Endothelial cell of hepatic sinusoid (primary cell): ENCODE measurements around the gene SOCS6.
"Not testable (repeated sequence)": the region's sequence is repeated elsewhere in the genome, so short reads cannot be mapped to it uniquely, and the experiment has no call there.

Experiments
- in situ Hi-C: cut with HindIII; loops from 2 replicates; pipeline ENCODE4 v1.10.0; 2017; ENCODE audit warnings: low sequenced_read_pairs

The SOCS6 gene

DNA sequence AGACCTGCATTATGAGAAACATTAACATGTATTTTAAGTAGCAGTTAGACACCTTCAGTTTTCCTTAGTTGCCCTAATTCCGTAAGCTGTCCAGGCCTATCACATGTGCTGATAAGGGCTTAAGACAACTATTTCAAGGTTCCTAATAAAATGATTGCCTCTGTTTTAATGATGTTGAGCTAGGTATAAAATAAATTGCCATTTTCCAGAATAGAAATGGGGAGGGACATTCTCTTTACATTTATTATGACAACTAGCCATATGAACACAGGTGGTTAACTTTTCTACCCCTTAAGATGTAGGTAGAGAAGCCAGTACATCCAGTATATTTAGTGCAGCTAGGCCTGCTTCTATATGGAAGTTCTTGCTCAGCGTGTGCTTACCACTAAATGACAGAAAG lies 65.9 kb downstream of the SOCS6 start:
- in situ Hi-C loops, result loop anchor here (5.0 kb wide), 1 partner anchor 47 kb away; no protein-coding TSS in a partner anchor

- in situ Hi-C loops, result loop anchor here (5.0 kb wide), 1 partner anchor 49 kb away; no protein-coding TSS in a partner anchor
Observed at GRCh38 chr18:70355620-70356385, 67.0 kb downstream of the SOCS6 start.

DNA sequence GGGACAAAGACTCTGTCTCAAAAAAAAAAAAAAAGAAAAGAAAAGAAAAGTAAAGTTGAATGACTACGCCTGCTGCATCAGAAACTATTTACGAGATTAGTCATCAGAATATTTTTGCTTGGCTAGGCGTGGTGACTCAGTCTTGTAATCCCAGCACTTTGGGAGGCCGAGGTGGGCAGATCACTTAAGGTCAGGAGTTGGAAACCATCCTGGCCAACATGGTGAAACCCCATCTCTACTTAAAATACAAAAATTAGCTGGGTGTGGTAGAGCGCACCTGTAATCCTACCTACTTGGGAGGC lies 69.2 kb downstream of the SOCS6 start:
- in situ Hi-C loops, result loop anchor here (5.0 kb wide), 1 partner anchor 51 kb away; no protein-coding TSS in a partner anchor

DNA sequence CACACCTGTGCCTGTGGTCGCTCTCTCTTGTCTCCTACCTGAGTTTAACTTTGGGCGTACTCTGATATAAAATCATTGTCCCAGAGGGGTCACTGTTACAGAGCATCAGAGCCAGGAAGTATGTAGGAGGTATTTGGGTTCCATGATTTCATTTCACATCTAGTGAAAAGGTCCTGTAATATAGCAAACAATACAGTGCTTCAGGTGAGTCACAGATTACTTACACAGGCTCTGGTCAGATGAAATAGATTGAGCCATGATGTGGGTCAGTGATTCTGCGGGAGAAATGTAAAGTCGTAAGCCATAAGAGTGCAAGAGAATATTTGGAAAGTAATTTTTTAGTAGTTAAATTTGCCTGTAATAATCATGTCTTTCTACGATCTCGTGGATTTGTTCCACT lies 70.2 kb downstream of the SOCS6 start:
- in situ Hi-C loops, result loop anchor here (5.0 kb wide), 1 partner anchor 52 kb away; no protein-coding TSS in a partner anchor

DNA sequence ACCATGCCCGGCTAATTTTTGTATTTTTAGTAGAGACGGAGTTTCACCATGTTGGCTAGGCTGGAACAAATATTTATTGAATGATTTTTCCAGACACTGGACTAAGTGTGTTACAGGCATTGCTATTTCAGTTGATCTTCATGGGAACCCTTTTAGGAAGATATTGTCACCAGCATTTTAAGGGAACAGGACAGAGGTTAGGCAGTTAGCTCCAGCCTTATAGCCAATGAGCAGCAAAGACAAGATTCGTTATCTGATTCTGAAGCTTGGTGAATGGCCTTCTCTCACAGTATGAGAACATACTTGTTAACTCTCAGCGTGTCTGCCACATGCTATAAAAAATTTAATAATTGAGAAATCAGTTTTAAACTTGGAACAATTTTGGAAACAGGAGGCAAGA lies 73.4 kb downstream of the SOCS6 start:
- in situ Hi-C loops, result no loop called here

DNA sequence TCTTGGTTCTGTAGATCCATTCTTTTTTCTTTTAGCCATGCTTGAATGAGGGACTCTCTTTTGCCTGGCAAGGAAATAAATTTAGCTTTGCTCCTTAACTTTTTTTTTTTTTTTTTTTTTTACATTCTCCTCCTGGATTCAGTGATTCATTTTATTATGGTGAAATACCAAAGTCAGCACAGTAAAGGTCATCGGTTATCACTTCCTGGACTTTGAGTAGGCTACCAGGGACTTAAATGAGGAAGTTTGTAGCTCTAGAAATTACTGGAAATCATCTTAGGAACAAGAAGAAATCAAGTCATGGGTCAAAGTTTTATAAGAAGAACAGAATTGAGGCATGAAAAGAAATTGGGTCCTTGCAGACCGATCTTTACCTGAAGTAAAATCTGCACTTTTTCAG lies 75.0 kb downstream of the SOCS6 start:
- in situ Hi-C loops, result no loop called here

GRCh38 chr18:70365361-70365760 lies 76.5 kb downstream of the SOCS6 start:
- in situ Hi-C loops, result no loop called here

DNA sequence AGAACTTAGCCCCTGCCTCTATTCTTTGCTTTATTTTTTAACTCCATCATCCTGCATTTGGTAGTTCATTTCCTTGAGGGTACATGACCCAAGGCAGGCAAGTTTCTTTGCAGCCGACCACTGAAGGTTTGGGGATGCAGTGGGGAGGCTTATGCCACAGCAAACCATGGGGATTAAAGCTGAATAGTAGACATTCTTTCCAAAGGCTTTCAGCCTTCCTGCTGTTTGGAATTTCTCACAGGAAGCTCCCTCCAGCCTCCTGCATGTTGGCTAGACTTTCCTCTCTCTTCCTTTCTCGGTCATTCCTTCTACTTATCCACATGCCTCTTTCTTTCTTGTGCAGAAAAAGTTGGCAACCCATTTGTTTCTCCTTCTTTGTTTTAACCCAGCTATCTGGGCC lies 77.3 kb downstream of the SOCS6 start:
- in situ Hi-C loops, result no loop called here

GRCh38 chr18:70366670-70367069 lies 77.8 kb downstream of the SOCS6 start:
- in situ Hi-C loops, result no loop called here

- in situ Hi-C loops, result not testable (repeated sequence)
Observed at GRCh38 chr18:70367344-70367743, 78.5 kb downstream of the SOCS6 start.

- in situ Hi-C loops, result no loop called here
Observed at GRCh38 chr18:70368903-70369302, 80.1 kb downstream of the SOCS6 start.

DNA sequence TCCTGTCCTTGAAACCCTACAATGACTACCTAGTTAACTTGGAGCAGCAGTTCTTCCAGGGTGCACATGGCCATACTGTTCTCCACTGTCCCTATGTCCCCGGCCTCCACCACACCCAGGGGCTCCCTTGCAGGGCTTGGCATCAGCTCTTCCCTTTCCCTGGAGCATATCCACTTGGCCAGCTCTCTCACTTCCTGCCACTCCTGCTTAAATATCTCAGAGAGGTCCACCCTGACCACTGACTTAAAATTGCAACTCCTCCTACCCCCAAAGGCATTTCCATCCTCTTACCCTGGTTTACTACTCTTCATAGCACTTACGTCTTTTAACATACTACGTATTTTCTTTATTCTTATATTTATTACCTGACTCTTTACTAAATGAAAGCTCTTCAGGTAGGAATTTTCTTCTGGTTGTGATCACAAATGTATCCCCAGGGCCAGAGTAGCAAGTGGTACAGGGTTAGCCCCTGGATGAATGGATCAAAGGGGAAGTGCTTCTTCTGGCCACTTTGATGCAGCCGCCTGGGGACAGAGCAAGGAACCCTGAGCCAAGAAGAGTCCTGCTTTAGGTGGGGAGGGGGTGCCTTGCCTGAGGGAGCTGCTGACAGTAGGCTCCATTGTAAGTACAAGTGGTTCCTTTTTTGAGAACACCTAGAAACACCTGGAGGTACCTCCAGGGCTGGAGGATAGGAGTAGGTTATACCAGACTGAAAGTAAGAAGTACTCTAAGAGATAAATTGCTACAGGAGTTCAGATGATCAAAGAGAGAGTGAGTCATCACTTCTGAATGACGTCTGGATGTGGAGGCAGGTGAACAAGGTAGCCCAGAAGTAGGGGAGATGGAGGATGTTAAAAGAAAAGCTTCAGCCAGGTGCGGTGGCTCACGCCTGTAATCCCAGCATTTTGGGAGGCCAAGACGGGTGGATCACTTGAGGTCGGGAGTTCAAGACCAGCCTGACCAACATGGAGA lies 82.2 kb downstream of the SOCS6 start:
- in situ Hi-C loops, result no loop called here

GRCh38 chr18:70371908-70372307 lies 83.1 kb downstream of the SOCS6 start:
- in situ Hi-C loops, result no loop called here

GRCh38 chr18:70372450-70373041 lies 83.7 kb downstream of the SOCS6 start:
- in situ Hi-C loops, result no loop called here

DNA sequence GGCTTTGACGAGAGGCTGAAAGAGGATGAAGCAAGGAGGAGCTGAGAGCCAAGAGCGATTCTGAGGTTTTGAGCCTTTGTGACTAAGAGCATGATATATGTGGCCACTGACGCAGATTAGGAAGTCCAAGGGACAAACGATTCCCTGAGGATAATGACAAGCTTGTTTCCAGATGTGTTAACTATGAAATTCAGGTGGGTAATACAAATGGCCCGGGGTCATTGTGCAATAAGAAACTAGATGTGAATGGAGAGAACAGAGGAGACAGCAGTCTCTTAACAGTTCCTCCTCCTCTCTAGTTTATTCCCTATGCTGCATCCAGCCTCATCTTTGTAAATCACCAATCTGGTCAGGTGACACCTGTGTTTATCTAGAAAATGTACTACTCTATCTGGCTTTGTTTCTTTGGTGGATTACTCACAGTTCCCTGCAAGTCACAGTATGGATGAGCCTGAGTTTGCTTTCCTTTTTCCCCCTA lies 84.2 kb downstream of the SOCS6 start:
- in situ Hi-C loops, result no loop called here

GRCh38 chr18:70374154-70374553 lies 85.3 kb downstream of the SOCS6 start:
- in situ Hi-C loops, result no loop called here

DNA sequence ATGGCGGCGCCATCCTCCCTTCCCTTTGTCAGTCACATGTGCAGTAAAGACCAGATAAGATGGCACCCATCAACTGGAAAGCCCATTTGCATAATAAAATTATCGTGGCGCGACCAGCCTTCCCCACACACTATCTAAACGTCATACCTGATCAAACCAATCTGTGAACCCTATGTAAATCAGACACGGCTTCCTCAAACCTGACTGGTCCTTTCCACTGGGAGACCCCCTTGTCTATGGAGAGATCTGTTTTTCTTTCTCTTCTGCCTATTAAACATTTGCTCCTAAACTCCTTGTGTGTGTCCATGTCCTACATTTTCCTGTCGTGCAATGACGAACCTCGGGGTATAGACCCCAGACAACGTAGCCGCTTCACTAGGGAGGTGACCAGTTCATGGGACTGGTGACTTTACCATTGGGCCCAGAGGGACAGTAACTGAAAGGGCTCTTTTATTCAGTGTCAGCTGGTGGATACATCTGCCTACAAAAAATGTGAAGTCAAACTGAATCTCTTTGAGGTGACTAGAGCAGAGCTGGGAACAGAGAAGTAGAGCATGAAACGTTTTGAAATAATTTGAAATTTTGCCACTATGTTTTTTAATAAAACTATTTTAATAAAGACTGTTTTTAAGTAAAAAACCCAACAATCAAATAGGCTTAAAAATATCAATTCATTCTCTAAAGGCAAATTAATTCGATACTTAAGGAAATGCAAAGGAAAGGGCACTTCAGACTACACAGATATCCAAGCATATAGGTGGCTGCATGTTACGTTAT lies 87.5 kb downstream of the SOCS6 start:
- in situ Hi-C loops, result no loop called here

DNA sequence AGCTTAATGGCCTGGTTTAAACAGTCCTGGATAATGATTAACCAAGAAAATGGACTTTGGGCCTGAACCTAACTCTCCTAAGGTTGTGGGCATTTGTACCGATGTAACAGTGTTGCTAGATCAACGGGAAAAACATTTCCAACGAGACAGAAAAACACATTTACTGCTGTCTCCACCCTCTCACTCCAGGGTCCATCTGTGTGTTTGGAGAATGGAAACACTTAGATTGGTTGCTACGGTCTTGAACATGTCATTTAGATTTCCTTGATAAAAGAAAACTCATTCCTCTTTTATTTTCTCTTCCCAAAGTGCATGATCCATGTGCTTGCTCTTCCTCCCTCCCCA lies 88.0 kb downstream of the SOCS6 start:
- in situ Hi-C loops, result no loop called here

- in situ Hi-C loops, result no loop called here
Observed at GRCh38 chr18:70377317-70377799, 88.5 kb downstream of the SOCS6 start.

DNA sequence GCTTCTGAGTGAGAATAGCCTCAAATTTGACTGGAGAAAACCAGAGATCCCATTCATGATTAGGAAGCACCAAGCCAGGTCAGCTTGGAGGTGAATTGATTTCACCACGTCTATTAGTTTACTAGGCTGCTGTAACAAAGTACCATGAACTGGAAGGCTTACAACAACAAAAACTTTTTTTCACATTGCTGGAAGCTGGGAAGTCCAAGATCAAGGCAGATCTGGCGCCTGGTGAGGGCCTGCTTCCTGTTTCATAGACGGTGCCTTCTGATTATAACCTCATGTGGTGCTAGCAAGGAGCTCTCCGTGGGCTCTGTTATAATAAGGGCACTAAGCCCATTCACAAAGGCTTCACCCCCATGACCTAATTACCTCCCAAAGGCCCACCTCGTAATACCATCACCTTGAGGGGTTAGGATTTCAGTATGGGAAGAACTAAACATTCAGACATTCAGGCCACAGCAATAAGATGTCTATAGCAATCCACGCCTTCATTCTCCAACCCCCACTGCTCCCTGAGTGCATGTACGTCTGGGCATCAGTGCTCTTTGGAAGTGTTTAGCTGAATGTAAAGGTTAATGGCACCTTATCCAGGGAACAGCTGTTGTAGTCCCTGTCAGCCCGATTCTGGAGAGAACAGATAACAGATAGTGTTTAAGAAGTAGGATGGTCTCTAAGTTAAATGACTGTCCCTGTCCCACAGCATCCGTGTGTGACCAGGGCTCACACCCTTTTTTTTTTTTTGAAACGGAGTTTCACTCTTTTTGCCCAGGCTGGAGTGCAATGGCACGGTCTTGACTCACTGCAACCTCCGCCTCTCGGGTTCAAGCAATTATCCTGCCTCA lies 89.2 kb downstream of the SOCS6 start:
- in situ Hi-C loops, result no loop called here
